Head of caudate nucleus (tissue), 42 donors: ENCODE data around the gene ITPR2.
"Not testable (repeated sequence)": the region's sequence is repeated elsewhere in the genome, so short reads cannot be mapped to it uniquely, and the experiment has no call there.

Experiments used
- DNase-seq, 42 donors: peaks; one replicate each; pipeline versions ENCODE4 v3.0.0 to v3.0.0-alpha.2; 2020 to 2021; ENCODE audit warnings: mixed read lengths in 7 of 42
- intact Hi-C: fragments of 100-400 bp; cut with DNase I; formaldehyde crosslinking; loops from one replicate; pipeline ENCODE4 v1.15.0; 2022

The ITPR2 gene

DNA sequence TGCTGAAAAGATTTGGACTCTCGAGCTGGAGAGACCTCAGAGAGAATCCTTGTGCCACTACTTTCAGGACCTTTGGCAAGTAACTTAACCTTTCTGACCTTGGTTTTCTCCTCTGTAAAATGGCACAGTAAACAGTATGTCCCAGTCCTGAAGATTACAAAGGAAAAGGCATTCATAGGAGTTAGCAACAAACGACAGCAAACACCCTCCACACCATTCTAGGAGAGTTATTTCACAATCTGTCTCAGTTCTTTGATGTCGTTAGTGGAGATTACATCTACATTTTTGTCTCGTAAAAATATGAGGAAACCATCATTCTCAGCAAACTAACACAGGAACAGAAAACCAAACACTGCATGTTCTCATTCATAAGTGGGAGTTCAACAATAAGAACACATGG, 205.7 kb downstream of the ITPR2 start:
- intact Hi-C loops, result loop anchor here (10.0 kb wide), 1 partner anchor 103 kb away; no protein-coding TSS in a partner anchor

DNA sequence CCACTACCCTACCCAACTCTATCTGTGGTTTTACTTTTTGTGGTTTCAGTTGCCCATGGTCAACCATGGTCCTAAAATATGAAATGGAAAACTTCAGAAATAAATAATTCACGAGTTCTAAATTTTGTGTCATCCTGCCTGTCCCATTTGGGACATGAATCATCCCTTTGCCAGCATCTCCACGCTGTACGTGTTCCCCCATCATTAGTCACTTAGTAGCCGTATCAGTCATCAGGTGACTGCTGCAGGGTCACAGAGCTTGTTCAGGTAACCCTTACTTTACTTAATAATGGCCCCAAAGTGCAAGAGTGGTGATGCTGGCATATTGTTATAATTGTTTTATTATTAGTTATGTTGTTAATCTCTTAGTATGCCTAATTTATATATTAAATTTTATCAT, 209.9 kb downstream of the ITPR2 start:
- intact Hi-C loops, result loop anchor here (10.0 kb wide), 1 partner anchor 98 kb away; no protein-coding TSS in a partner anchor
- DNase-seq, result no peak

More for the DNA sequence above, 205.7 kb downstream of the ITPR2 start:
- DNase-seq, result no peak

DNA sequence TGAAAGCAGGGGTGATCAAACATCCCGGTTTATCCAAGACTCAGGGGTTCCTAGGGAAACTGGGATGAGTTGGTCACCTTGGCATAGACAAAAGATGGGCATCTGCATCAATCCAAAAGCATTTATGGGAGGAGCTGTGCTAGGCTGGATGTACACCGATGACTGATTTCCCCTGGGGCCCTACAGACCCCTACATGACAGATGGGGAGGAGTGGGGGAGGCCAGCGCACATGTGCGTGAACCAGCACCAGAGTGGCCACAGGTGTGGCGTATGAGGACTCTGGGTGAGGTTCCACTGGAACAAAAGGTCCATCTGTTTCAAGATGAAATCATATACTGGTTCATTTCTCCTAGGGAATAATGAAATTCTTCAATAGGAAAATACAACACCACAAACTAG, 210.4 kb downstream of the ITPR2 start:
- DNase-seq, result no peak
- intact Hi-C loops, result loop anchor here (10.0 kb wide), 1 partner anchor 98 kb away; no protein-coding TSS in a partner anchor

DNA sequence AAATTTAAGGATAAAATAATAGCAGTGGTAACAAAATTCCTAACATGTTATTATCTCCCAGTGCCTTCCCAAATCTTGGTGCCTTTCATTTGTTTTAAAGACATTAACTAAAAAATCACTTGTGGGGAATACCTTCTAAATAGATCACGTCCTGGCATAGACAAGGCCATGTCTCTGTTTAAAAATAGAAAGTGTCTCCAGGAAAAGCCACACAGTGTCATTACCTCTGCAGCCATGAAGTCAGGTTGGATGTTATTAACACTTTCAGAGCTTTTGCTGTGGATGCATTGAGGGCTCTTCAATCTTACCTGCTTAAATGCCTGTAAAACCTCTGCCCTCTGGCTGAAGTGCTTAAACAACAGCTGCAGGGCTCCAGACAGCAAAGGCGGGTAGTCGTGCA, 211.1 kb downstream of the ITPR2 start:
- intact Hi-C loops, result loop anchor here (10.0 kb wide), 1 partner anchor 97 kb away; no protein-coding TSS in a partner anchor
- no peak for DNase-seq

GRCh38 chr12:26620907-26621306, 212.1 kb downstream of the ITPR2 start:
- DNase-seq, result no peak
- intact Hi-C loops, result loop anchor here (10.0 kb wide), 1 partner anchor 96 kb away; no protein-coding TSS in a partner anchor

GRCh38 chr12:26617513-26617912, 215.5 kb downstream of the ITPR2 start:
- DNase-seq, result no peak
- intact Hi-C loops, result loop anchor here (10.0 kb wide), 2 partner anchors 183 to 503 kb away; no protein-coding TSS in a partner anchor

DNA sequence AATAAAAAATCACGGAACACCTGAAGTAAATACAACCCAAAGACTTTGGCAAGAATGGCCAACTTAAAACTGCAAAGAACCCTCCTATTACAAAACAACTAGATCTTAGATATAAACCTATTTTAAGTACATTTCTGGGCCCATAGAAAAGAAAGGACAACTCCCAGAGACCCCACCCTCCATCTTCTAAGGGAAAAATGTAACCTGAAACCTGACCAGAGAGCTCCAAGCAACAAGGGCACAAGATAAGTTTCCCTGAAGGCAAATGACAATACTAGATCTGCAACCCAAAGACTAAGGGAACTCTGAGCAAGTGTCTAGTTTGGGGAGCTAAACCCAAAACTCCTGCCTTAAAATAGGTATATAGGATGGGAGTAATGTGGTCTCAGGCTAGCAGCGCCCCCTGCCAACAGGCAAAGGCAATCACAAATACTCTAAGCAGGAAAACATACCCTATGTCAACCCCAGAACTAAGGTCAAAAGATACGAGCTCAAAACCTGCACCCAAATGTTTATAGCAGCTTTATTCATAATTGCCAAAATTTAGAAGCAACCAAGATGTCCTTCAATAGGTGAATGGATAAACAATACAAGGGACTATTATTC, 218.9 kb downstream of the ITPR2 start:
- intact Hi-C loops, result loop anchor here (10.0 kb wide), 2 partner anchors 179 to 499 kb away; no protein-coding TSS in a partner anchor
- peak; percentile 32 to 82 (median 54) for DNase-seq

DNA sequence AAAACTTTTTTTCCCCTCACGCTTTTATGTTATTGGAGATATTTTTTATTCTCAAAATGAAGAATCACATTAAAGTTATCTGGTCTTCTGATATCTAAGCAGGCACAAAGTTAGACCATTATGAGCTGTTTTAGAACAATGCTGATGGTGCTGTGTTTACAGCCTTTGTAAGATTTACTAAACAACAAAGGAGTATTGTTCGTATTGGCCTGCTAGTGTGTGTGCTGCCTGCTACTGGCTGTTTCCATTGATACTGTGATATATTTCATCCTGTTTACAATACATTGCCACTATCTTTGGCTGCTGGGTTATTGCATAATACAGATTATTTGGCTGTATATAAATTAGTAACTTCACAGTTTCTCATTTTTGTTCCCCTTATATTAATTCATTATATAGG, 220.8 kb downstream of the ITPR2 start:
- intact Hi-C loops, result loop anchor here (10.0 kb wide), 2 partner anchors 177 to 497 kb away; no protein-coding TSS in a partner anchor
- DNase-seq, result peak in 20 of 42 donors; percentile 17 to 76 (median 48)

- intact Hi-C loops, result loop anchor here (10.0 kb wide), 2 partner anchors 177 to 497 kb away; no protein-coding TSS in a partner anchor
- no peak for DNase-seq
Measured at GRCh38 chr12:26611598-26611997, 221.4 kb downstream of the ITPR2 start.

GRCh38 chr12:26610774-26611173, 222.2 kb downstream of the ITPR2 start:
- intact Hi-C loops, result loop anchor here (10.0 kb wide), 2 partner anchors 176 to 496 kb away; no protein-coding TSS in a partner anchor
- DNase-seq, result no peak

DNA sequence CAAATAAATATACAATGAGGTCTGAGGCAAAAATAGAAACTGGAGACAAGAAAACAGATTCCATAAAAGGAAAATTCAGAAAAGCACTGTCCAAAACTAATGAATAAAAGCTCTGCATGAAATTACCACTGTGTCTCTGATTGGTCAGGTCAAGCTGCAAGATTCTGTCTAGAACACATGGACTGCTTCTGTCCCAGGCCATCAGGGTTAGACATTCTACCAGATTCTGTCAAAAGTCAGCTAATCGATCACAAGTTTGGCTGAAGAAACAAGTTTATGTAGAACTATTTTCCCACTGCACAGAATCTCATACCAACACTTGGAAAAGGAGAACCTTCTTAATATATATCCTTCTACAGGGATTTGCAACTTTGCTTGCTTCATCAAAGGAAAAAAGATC, 223.0 kb downstream of the ITPR2 start:
- DNase-seq, result no peak
- intact Hi-C loops, result loop anchor here (10.0 kb wide), 2 partner anchors 175 to 495 kb away; no protein-coding TSS in a partner anchor

- DNase-seq, result no peak
Measured at GRCh38 chr12:26608706-26609105, 224.3 kb downstream of the ITPR2 start.

GRCh38 chr12:26608273-26608672, 224.7 kb downstream of the ITPR2 start:
- intact Hi-C loops, result no loop called here
- DNase-seq, result no peak

More at GRCh38 chr12:26608706-26609105, 224.3 kb downstream of the ITPR2 start:
- intact Hi-C loops, result no loop called here

- DNase-seq, result no peak
- intact Hi-C loops, result no loop called here
Measured at GRCh38 chr12:26606911-26607310, 226.1 kb downstream of the ITPR2 start.

- intact Hi-C loops, DNase-seq: not testable (repeated sequence)
Measured at GRCh38 chr12:26604813-26605212, 228.2 kb downstream of the ITPR2 start.

DNA sequence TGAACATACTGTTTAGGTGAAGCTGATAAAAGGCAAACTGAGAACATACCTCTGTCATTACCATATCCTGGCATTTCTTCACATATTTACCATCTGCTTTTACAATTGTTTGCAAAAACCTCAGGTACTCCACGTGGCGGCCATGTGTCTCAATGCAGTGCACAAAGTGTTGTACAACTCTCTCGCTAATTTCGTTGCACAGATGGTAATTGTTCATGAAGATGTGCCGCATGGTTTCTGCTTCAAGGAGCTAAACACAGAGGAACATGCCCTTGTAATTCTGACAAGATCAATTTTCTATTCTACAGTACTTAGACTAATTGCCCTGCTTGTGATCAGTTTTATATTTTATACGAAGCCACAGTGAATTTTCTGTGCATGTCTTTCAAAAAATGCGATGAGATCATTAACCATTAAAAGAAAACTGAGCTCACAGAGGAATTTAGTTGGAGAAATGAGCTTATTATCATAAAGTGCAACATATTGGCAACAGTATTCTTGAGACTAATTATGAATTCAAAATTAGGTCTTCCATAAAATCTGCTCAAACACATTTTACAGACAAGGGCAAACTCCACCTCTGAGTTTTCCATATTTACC, 233.8 kb downstream of the ITPR2 start:
- intact Hi-C loops, result no loop called here
- no peak for DNase-seq

GRCh38 chr12:26595806-26596205, 237.2 kb downstream of the ITPR2 start:
- no peak for DNase-seq
- intact Hi-C loops, result no loop called here

DNA sequence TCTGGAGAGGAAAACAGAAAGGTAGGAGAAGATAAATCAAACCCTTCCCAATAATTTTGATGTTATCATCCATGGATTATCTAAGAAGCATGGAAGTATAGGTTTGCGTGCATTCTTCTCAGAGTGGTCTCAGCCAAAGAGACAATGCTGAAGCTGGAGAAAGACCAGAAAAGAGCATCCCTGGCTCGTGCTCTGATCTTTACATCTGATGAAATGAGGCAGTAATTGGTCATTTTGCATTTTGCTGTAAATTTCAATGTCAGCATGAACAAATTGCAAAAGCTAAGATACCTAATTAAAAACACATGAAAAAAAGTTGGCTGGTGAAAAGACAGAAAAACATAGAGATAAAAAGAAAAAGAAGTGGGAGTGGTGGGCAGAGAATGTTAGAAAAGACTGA, 252.4 kb downstream of the ITPR2 start:
- intact Hi-C loops, result no loop called here

DNA sequence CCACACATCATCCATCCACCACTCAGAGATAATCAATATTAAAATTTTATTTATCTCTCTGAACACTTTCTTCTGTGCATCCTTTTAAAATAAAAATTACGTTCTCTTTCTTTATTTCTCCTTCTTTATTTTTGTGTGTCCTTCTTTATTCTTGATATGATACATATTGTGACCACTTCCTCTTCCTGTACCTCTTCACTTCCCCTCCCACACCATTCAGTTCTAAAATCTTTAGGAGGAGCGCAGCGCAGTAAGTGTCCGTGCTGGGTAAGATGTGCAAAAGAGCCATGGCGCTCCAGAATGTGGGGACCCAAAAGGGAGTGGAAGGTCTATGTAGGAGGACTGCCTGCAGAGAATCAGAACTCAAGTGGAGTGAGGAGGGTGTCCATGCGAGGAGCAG, 256.7 kb downstream of the ITPR2 start:
- no peak for DNase-seq
- intact Hi-C loops, result no loop called here

More for the DNA sequence above, 252.4 kb downstream of the ITPR2 start:
- DNase-seq, result no peak

GRCh38 chr12:26573225-26573909, 259.6 kb downstream of the ITPR2 start:
- intact Hi-C loops, result no loop called here
- DNase-seq, result no peak
